HG03196 (cell line): Measurements from ENCODE around the gene RASGRP4.

Source experiments
- ATAC-seq: cut with Tn5 transposase; IDR thresholded peaks from one replicate; pipeline ENCODE4 v1.9.1; 2021; ENCODE audit not compliant: unreplicated experiment

The RASGRP4 gene

GRCh38 chr19:38391911-38392464 lies 34.0 kb downstream of the RASGRP4 start:
- no peak for ATAC-seq

DNA sequence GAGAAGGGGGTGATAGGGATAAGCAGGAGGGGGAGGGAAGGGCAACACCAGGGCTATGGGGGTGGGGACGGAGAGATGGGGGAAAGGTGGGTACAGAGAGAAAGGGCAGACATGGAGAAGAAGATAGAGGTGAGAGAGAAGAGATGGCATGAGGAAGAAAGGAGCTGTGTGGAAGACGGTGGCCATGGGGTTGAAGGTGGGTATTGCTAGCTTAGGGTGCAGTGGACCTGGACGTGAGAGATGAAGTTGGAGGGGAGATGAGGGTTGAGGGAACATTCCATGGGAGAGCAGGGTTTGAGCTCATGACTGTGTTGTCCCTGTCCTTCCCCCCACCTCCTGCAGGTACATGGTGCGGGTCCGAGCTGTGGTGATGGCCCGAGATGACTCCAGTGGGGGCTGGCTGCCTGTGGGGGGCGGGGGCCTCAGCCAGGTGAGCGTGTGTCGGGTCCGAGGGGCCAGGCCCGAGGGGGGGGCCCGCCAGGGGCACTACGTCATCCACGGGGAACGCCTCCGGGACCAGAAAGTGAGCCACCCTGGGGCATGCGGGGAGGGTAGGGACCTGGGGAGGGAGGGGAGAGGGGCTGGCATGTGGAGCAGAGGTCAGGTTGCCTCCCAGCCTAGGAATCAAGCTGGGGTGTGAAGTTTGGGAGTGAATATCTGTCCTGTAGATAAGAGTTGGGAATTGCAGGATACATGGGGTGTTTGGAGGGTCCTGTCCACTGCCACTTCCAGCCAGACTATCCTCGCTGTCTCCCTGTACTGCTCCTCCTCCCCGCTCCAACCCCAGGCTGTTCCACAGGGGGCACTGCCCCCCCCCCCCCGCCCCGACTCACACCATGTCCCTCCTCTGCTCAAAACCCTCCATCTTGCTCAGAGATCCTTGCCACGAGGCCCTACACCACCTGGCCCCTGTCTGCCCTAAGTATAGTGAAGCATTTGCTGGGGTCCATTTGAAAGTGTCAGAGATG lies 35.8 kb downstream of the RASGRP4 start:
- ATAC-seq = no peak

- no peak for ATAC-seq
Measured at GRCh38 chr19:38389101-38389925, 36.7 kb downstream of the RASGRP4 start.

DNA sequence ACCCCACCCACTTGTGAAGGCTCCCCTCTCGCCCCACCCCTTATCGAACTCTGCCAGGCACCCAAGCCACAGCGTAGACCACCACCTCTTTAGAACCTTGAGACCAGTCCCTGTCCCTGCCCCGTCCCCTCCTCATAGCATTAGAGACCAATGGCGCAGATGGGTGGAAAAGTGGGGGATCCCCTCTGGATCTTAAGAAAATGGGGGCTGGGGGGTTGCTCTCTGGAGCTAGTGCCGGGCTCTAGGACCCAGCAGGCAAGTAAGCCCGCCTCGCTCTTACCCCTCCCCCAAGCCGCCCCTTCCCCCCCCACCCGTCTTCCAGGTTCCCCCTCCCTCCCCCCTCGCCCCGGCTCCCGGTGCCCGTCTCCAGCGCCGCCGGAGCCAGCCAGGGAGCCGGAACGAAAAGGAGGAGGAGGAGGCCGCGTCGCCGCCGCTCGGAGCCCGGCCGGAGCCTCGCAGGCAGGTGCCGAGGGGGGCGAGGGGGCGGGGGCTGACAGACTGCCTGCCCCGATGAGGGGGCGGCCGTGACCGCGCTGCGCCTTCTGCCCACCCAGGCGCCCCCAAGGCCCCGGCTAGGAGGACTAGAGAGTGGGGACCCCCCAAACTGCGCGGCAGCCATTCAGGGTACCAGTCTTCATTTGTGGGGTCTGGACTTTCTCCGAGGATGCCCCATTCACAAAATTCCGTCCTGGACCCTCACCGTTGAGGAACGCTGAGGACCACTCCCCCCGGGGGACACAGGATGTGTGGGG lies 37.5 kb downstream of the RASGRP4 start, which contains the start of gene SPRED3:
Gene SPRED3 (plus strand): TSS at position 349 of the 752 bp plus-strand sequence. CDS start 1,606 bp downstream, outside the sequence.
- no peak for ATAC-seq

DNA sequence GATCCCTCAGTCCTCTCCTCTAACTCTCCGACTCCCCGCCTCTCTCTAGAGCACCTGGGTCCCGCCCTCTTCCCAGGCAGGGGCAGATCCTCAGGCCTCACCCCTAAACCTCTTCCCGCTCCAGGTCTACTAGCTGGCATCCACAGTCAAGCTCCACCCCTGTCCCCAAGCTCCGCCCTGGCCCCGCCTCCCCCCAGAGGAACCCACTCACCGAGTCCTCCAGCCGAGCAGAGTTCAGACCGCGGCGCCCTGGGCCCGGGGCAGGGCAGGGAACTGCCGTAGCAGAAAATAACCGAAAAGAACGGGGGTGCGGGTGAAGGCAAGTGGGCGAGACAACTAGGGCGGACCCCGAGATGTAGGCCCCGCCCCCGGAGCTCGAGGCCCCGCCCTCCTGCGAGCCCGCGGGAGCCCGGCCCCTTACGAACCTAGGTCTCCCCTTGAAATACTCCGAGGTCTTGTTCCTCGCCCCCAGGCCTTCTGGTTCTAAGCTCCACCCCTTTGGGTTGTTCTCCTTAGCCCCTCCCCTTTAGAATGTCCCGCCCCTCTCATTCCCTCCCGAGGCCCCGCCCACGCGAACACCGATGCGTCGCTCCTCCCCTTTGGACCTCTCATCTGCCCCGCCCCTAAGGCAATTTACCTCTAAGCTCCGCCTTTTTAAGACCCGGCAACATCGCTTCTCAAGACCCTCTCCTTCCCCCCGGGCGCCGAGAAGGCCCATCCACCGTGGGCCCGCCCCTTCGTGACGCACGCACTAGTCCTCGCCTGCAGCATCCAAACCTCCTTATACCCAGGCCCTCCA lies 38.3 kb downstream of the RASGRP4 start, which contains the start of gene GGN:
Gene GGN (minus strand): TSS at position 485 of the 799 bp plus-strand sequence. CDS start 773 bp downstream, outside the sequence.
- no peak for ATAC-seq

GRCh38 chr19:38386971-38387549 lies 39.0 kb downstream of the RASGRP4 start:
- no peak for ATAC-seq

- no peak for ATAC-seq
Measured at GRCh38 chr19:38386300-38386970, 39.6 kb downstream of the RASGRP4 start.

DNA sequence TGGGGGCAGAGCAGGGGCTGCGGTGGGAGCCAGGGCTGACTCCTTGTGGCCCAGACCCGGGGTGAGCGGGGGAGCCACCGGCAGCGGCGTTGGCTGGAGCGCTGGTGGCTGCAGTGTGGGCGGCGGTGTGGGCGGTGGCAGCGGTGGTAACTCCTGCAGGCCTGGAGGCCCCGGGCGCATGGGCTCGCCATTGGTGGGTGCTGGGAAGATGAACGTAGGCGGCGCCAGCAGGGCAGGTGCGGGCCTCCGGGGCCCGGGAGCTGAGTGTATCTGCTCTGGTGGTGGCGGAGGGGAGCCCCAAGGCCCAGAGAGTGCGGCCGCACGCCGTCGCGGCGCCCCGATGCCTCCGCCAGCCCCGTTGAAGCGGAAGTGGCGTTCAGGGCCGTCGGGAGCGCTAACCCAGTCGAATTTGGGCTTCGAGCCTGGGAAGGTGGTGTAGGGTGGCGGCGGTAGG lies 40.2 kb downstream of the RASGRP4 start:
- ATAC-seq = no peak

- ATAC-seq = no peak
Measured at GRCh38 chr19:38385057-38385803, 40.8 kb downstream of the RASGRP4 start.

DNA sequence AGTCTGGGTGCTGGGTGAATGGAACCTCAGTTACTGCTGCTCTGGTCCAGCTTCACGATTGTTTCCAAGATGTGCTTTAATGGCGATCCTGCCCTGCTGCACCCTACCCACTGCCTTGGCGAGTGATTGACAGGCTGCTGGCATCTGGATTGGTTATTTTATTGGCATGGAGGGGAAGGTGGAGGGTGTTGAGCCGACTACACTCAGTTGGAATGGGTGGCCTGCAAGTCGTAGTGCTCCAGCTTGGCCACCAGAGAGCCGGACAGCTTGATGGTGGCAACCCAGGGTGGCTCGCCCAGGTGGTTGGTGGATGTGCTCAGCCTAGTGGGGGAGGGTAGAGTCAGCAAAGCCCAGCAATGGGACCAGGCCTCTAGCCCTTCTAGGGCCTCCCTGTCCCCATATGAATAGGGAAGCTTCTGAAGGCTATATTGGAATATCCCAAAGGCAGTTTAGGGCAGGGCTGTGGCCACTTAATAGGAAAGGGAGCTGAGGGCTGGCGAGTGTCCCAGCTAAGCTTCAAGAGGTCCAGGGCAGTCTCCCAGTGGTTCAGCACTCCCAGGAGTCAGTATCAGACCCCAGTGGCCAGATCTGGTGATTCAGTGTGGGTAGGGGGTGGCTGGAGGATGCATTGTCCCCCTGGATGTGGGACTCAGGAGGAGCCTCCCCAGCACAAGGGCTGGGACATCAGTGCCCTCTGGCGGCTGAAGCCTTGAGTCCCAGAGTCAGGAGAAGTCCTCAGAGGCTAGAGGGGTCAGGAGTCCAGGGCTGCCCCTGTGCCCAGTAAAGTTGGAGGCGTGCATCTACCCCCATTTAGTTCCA lies 41.6 kb downstream of the RASGRP4 start:
- ATAC-seq = no peak

GRCh38 chr19:38383743-38384142 lies 42.3 kb downstream of the RASGRP4 start:
- no peak for ATAC-seq

- ATAC-seq = no peak
Measured at GRCh38 chr19:38383184-38383583, 42.8 kb downstream of the RASGRP4 start.

DNA sequence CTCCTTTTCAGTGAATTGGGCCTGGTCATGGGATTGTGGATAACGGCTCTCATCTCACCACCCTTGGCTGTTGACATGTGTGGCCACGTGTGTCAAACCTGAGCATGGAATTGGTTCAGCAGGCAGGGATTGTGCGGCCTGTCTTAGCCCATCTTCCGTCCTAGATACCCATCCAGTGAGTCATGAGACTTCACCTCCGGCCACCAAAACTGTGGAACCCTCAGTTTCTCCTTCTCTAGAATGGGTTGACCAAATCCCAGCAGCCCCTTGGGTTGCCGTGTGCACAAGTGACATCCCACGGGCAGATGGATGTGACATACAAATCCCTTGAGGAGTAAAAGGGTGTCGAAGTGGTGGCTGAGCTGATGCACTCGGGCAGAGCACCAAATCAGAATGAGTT lies 44.9 kb downstream of the RASGRP4 start:
- ATAC-seq = no peak

GRCh38 chr19:38378866-38379265 lies 47.2 kb downstream of the RASGRP4 start:
- ATAC-seq = no peak

- ATAC-seq = no peak
Measured at GRCh38 chr19:38377052-38377451, 49.0 kb downstream of the RASGRP4 start.

- ATAC-seq = no peak
Measured at GRCh38 chr19:38376576-38376975, 49.4 kb downstream of the RASGRP4 start.

DNA sequence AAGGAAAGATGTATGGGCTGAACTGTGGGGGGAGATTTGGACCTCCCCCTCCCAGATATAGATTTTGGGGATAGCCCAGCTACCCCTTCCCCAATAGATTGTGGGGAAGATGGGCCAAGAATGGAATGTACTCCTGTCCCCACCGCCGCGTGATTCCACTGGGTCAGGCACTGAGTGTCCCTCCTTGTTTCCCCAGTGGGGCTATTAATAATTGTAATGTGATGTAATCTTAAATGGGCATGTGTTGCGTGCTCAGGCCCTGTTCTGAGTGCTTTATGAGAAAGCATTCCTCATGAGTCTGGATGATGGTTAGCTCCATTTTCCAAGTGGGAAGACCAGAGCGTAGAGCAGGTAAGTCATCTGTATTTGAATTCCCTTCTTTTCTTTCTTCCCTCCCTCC lies 50.3 kb downstream of the RASGRP4 start:
- ATAC-seq = no peak
